Caco-2 (cell line): ENCODE data around the gene FRA10AC1. TPM values are rescaled to one million over a fixed set of nuclear protein-coding genes. Genes with fewer than 3 reads are reported as not detected.

ENCODE experiments used
- BruUV-seq: library from RNA; stranded (reverse); fragments of 400-500 nt; replicated peaks from 2 replicates; lab custom pipeline; 2021; lab: Mats Ljungman, UMichigan
- CTCF ChIA-PET: fragments of 300-600 bp; sonication (Branson Sonifier 250); formaldehyde crosslinking; loops from one replicate; lab custom pipeline; 2022; ENCODE audit warnings: antibody characterized with exemption; lab: Charles Lee
- POLR2A ChIA-PET: fragments of 300-600 bp; sonication (Branson Sonifier 250); formaldehyde crosslinking; loops from one replicate; lab custom pipeline; 2022; ENCODE audit warnings: antibody characterized with exemption; lab: Charles Lee
- DNase-seq, 2 experiments: peaks; one replicate each; pipeline versions ENCODE4 v3.0.0 to v3.0.0-alpha.2; 2020 to 2022
- H3K27me3 ChIP-seq: replicated peaks from 2 replicates; pipeline ENCODE4 v1.6.0; 2011; ENCODE audit warnings: low read length; ENCODE audit not compliant: control insufficient read depth, insufficient read depth
- H3K36me3 ChIP-seq: 2 replicates; pipeline ENCODE4 v1.5.1; 2011; ENCODE audit warnings: low read length; ENCODE audit not compliant: control insufficient read depth, insufficient read depth
- H3K4me1 ChIP-seq: fragments of 250-450 bp; sonication (Bioruptor Pico); 2 replicates; pipeline ENCODE4 v1.5.1; 2020; ENCODE audit warnings: mild to moderate bottlenecking
- H3K4me3 ChIP-seq: 2 replicates; pipeline ENCODE4 v1.5.1; 2011; ENCODE audit warnings: low read depth, mild to moderate bottlenecking, control low read depth, low read length
- H3K9me3 ChIP-seq: fragments of 250-450 bp; sonication (Bioruptor Pico); 2 replicates; pipeline ENCODE4 v1.5.1; 2020; ENCODE audit warnings: mild to moderate bottlenecking, moderate library complexity
- H3K27ac Mint-ChIP-seq: one replicate; pipeline ENCODE4 v1.8.0; 2022; ENCODE audit warnings: mixed read lengths; ENCODE audit not compliant: unreplicated experiment
- H3K27me3 Mint-ChIP-seq: one replicate; pipeline ENCODE4 v1.8.0; 2022; ENCODE audit warnings: mixed read lengths; ENCODE audit not compliant: insufficient read depth, unreplicated experiment
- H3K36me3 Mint-ChIP-seq: one replicate; pipeline ENCODE4 v1.8.0; 2022; ENCODE audit warnings: mild to moderate bottlenecking, mixed read lengths; ENCODE audit not compliant: insufficient read depth, unreplicated experiment
- H3K4me1 Mint-ChIP-seq: one replicate; pipeline ENCODE4 v1.8.0; 2022; ENCODE audit warnings: low read depth, mixed read lengths; ENCODE audit not compliant: unreplicated experiment
- H3K4me3 Mint-ChIP-seq: one replicate; pipeline ENCODE4 v1.8.0; 2022; ENCODE audit warnings: mild to moderate bottlenecking, moderate library complexity, mixed read lengths; ENCODE audit not compliant: unreplicated experiment
- H3K9me3 Mint-ChIP-seq: one replicate; pipeline ENCODE4 v1.8.0; 2022; ENCODE audit warnings: mixed read lengths; ENCODE audit not compliant: unreplicated experiment
- intact Hi-C: fragments of 100-400 bp; cut with micrococcal nuclease; formaldehyde crosslinking; loops from one replicate; pipeline ENCODE4 v1.10.0; 2022; ENCODE audit not compliant: unreplicated experiment
- total RNA-seq: library from RNA; stranded (reverse); gene quantifications from 2 replicates; pipeline ENCODE4 v1.2.3, GENCODE V29; 2022
- TF ChIP-seq, protein P1 (sequence below), 2 experiments: fragments of 200-600 bp in 1 of 2; IDR thresholded peaks; 1 replicate in 1 of 2; 2 replicates in 1 of 2; pipeline versions ENCODE4 v1.5.1 to v1.8.0; 2011 to 2022; ENCODE audit warnings: antibody characterized with exemption in 1 of 2, control low read depth in 1 of 2, inconsistent platforms in 1 of 2, low read depth in 1 of 2, low read length in 1 of 2, mild to moderate bottlenecking in 1 of 2, moderate library complexity in 1 of 2; ENCODE audit not compliant: insufficient read depth in 1 of 2, severe bottlenecking in 1 of 2, unreplicated experiment in 1 of 2

Gene FRA10AC1
- total RNA-seq, 1 experiment from 2014 or later, result 12.5 TPM

DNA sequence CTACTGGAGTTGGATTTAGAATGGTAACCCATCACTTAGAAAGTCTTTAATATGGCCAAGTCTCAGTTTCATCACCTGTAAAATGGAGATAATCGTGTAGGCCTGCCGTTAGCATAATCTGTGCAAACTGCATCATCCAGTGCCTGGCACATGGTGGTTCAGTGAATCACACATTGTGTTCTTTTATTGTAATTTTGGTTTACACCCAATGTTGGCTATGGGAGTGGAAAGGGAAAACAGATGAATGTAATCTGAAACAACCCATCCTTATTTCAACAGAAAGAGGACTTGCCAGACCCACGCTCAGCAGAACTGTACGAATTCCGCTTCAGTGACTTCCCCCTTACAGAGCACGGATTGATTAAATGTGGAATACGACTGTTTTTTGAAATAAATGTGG, 62.6 kb downstream of the FRA10AC1 start:
- intact Hi-C loops, result no loop called here
- Mint-ChIP-seq H3K27me3 (no peaks in the 10 kb centered on the region), H3K27ac (no peak overlapping the region), H3K4me3 (no peak overlapping the region), H3K4me1 (peaks cover under 1% of the 10 kb centered on the region), H3K36me3 (no peaks in the 10 kb centered on the region), H3K9me3 (no peaks in the 10 kb centered on the region)
- Histone ChIP-seq H3K9me3 (no peaks in the 10 kb centered on the region), H3K4me1 (no peaks in the 10 kb centered on the region), H3K27me3 (no peaks in the 10 kb centered on the region), H3K4me3 (no peak overlapping the region), H3K36me3 (no peaks in the 10 kb centered on the region)
- no TSS peak for BruUV-seq
- no peak for DNase-seq
- ChIA-PET CTCF (no interaction called here), POLR2A (interaction anchor here (0.6 kb wide), 1 partner anchor 17 kb away, joined by 7 read pairs; no protein-coding TSS in a partner anchor)
- TF ChIP-seq, protein P1, sequence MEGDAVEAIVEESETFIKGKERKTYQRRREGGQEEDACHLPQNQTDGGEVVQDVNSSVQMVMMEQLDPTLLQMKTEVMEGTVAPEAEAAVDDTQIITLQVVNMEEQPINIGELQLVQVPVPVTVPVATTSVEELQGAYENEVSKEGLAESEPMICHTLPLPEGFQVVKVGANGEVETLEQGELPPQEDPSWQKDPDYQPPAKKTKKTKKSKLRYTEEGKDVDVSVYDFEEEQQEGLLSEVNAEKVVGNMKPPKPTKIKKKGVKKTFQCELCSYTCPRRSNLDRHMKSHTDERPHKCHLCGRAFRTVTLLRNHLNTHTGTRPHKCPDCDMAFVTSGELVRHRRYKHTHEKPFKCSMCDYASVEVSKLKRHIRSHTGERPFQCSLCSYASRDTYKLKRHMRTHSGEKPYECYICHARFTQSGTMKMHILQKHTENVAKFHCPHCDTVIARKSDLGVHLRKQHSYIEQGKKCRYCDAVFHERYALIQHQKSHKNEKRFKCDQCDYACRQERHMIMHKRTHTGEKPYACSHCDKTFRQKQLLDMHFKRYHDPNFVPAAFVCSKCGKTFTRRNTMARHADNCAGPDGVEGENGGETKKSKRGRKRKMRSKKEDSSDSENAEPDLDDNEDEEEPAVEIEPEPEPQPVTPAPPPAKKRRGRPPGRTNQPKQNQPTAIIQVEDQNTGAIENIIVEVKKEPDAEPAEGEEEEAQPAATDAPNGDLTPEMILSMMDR (IDR thresholded peaks at IDR 0.05; ENCODE audit: insufficient read depth in 1 of 2, low read depth in 1 of 2, low read length in 1 of 2, severe bottlenecking in 1 of 2, unreplicated experiment in 1 of 2), result no peak

GRCh38 chr10:93630625-93631557, 71.5 kb downstream of the FRA10AC1 start:
- intact Hi-C loops, result no loop called here

DNA sequence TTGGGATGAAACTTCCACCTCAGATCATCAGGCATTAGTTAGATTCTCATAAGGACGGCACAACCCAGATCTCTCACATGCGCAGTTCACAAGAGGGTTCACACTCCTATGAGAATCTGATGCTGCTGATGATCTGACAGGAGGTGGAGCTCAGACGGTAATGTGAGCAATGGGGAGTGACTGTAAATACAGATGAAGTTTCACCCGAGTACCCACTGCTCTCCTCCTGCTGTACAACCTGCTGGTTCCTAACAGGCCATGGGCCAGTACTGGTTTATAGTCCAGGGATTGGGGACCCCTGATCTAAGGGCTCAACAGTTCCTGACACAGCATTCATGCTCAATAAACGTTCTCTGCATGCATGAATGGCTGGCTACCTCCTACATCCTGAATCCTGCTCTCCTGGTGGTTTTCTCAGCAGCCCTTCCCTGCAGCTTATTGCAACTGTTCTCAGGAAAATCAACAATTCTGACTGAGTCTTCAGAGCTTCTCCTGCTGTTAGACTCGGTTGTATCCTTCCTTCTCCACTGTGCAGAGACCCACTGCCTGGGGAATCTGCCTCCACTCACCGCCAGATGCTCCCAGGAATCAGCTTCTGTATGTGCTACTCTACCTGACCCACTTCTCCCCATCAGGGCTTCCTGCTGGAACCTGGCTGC, 72.6 kb downstream of the FRA10AC1 start:
- BruUV-seq, result no TSS peak
- POLR2A ChIA-PET, result no interaction called here
- DNase-seq, result no peak
- no peak overlapping the region for H3K27ac Mint-ChIP-seq
- intact Hi-C loops, result no loop called here
- Histone ChIP-seq H3K27me3 (no peaks in the 10 kb centered on the region), H3K4me1 (no peaks in the 10 kb centered on the region), H3K9me3 (no peaks in the 10 kb centered on the region), H3K36me3 (no peaks in the 10 kb centered on the region), H3K4me3 (no peak overlapping the region)
- CTCF ChIA-PET, result no interaction called here
- no peak overlapping the region for H3K4me3 Mint-ChIP-seq
- H3K27me3 Mint-ChIP-seq, result no peaks in the 10 kb centered on the region
- H3K4me1 Mint-ChIP-seq, result no peaks in the 10 kb centered on the region
- TF ChIP-seq, protein P1 (IDR thresholded peaks at IDR 0.05; ENCODE audit: insufficient read depth in 1 of 2, low read depth in 1 of 2, low read length in 1 of 2, severe bottlenecking in 1 of 2, unreplicated experiment in 1 of 2), result no peak
- no peaks in the 10 kb centered on the region for H3K9me3 Mint-ChIP-seq
- H3K36me3 Mint-ChIP-seq, result no peaks in the 10 kb centered on the region

More at GRCh38 chr10:93630625-93631557, 71.5 kb downstream of the FRA10AC1 start:
- Histone ChIP-seq H3K4me1 (no peaks in the 10 kb centered on the region), H3K9me3 (no peaks in the 10 kb centered on the region), H3K36me3 (no peaks in the 10 kb centered on the region), H3K27me3 (no peaks in the 10 kb centered on the region), H3K4me3 (no peak overlapping the region)
- TF ChIP-seq, protein P1 (IDR thresholded peaks at IDR 0.05; ENCODE audit: insufficient read depth in 1 of 2, low read depth in 1 of 2, low read length in 1 of 2, severe bottlenecking in 1 of 2, unreplicated experiment in 1 of 2), result no peak
- no peak for DNase-seq
- H3K4me3 Mint-ChIP-seq, result no peak overlapping the region
- no peaks in the 10 kb centered on the region for H3K27me3 Mint-ChIP-seq
- H3K27ac Mint-ChIP-seq, result no peak overlapping the region
- no TSS peak for BruUV-seq
- POLR2A ChIA-PET, result no interaction called here
- no peaks in the 10 kb centered on the region for H3K4me1 Mint-ChIP-seq
- CTCF ChIA-PET, result no interaction called here
- H3K9me3 Mint-ChIP-seq, result no peaks in the 10 kb centered on the region
- no peaks in the 10 kb centered on the region for H3K36me3 Mint-ChIP-seq
